ENCODE data around the gene EGFLAM. TPM values are rescaled to one million over a fixed set of nuclear protein-coding genes. Genes with fewer than 3 reads are reported as not detected.
A peak's percentile ranks its signal among the peaks of the same experiment; 100 is the strongest.

The EGFLAM gene
- total RNA-seq, 1 experiment from 2014 or later, result not detected

DNA sequence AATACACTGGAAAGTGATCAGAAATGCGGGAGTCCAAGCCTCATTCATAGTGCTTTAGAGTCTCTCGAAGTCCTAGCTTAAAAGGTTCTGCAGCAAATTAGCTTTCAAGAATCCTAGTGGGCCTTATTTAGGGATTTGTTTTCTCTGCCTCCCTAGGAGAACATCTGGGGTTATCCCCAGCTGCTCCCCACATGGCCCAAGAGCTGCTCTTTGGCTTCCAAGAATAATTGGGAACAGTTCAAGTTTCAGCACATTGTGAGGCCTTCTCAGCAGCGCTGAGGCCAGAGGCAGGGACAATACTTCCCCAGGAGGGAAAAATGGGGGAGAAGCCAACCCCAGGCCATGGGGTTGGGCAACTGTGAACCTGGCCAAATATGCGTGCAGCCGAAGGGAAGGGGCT is 189.4 kb downstream of the EGFLAM start:
- no peak for DNase-seq (ENCODE audit: low read depth)

DNA sequence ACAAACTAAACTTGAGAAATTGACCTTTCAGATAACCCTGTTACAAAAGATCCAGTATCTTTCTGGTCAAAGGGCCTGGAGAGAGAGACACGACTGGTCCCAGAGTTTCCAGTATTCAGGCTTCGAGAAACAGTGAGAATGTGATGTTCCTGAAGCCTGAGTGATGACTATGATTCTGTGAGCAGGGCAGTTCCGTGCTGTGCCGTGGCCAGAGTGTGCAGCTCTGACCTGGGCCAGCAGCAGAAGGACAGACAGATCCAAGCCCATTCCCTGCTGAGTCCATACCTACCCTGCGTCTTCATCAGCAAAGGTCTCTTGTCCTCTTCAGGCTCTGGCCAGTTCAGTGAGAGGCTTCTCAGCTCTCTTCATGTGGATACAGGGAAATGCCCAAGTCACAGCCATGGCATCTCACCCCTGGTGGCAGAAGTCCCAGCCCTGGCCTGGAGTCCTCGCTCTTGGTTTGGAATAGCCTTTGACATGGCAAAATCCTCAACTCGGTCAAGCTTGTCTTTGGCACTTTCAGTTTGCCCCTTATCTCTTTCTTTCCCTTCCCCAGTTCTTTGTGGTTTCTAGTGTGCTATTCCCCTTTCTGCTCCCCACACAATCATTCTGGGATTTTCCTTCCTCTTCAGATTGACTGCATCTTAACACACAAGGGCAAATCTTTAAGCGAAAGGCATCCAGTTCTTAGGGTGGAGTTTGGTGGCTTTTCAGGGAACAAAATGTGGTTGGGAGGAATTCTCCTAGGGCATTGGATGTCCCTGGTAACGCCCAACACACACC is 190.4 kb downstream of the EGFLAM start:
- DNase-seq (ENCODE audit: low read depth), result no peak

DNA sequence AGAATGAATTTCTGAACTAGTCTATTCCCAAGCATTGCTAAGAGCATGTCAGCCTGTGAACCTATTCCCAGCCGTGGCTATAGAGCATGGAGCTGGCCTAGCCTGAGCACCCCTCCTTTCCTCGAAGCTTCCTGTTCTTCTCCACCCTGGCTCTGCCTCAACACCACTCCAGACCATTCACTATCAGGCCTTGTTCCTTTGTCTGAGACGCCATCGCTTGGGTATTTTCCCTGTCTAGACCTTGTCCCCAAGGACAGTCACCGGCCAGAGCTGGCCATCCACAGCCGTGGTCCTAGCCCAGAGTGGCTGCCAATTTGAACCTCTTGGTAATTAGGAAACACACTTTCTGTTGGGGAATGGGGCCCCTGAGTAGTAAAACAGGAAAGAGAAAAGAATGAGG is 192.3 kb downstream of the EGFLAM start:
- no peak for DNase-seq (ENCODE audit: low read depth)

DNA sequence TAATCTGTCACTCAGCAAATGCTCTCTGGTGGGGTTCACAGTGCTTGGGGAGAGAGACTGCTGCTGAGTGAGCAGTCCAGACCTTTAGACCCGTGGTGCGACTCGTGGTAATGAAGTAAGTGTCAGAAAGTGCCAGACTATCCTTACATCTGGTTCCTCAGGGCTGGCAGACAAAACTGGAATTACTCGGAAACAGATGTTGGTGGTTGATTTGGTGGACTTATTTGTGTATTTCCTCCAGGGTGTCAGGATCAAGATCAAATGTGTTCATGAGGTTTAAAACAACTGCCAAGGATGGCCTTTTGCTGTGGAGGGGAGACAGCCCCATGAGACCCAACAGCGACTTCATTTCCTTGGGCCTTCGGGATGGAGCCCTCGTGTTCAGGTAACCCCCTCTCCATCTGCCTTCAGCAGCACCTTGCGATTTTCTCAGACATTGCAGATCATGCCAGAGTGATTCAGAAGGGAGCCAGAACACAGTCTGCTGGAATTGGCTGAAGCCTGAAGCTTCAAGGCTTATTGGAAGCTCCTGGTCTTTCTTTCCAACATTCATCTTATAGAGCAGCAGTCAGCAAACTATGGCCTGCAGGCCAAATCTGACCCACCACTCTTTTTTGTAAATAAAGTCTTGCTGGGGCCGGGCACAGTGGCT is 192.8 kb downstream of the EGFLAM start:
- no peak for DNase-seq (ENCODE audit: low read depth)

DNA sequence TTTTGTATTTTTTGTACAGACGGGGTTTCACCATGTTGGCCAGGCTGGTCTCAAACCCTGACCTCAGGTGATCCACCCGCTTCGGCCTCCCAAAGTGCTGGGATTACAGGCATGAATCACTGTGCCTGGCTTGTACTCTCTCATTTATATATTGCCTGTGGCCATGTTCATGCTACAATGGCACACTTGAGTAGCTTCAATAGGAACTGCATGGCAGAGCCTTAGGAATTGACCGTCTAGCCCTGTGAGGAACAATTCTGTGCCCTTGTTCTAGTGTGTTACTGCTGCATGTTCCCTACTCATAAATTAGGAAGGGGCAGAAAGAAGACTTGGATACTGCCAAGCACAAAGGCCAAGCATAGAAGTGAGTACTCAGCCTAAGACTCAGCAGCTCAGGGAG is 193.8 kb downstream of the EGFLAM start:
- DNase-seq (ENCODE audit: low read depth), result peak; percentile 66

DNA sequence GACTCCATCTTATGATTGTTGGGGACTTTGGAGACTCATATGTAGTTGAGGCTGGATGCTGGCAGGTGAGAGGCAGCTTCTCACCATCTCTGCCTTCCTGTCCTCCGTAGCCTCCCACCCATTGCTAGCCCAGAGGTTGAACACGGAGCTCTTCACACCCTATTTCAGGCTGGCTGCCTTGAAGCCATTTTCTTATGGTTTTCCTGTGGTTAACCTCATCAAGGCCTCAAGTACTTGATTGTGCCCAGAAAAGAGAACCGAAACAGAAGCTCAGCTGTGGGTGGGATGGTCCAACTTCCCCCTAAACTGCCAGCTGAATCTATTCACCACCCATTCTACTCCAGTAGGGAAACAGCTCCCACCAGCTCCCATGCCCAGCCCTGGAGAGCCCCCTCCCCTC is 195.1 kb downstream of the EGFLAM start:
- DNase-seq (ENCODE audit: low read depth), result no peak

DNA sequence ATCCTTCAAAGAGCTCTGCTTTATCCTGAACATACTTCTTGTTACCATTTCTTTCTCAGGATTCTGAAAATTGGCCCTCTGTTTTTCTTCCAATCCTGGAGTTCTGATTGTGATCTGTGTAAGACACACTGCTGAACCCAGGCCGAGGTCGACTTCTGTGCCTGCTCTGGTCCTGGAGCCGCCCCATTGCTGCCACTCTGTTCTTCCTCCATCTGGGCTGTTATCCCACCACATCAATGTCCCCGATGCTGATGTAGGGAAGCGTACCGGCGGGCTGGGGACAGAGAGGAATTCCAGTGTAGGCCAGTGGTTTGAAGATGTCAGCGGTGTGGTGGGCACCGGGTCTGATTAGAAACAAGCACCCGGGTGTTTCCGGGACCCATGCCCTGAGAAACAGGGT is 195.6 kb downstream of the EGFLAM start:
- DNase-seq (ENCODE audit: low read depth), result no peak

DNA sequence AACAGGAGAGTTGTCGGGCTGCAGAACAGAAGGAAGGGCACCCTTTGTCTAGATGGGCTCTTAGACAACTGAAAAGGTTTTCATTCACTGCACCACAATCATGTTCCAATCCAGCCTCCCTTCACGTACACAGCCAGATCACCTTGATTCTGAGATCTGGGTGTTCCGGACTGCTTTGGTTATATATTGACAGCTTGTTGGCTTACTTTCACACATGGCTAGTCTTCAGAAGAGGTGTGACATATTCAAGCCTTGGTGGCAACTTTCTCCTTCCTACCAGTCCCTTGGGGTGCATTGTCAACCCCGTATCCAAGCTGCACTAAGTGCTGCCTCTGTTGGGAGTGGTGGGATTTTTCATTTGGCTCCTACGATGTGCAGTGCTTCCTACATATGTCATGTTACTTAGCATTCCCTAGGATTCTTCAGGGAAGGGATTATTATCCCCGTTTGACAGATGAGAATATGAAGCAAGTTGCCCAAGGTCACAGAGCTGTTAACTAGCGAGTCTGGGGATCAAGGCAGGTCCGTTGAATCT is 197.5 kb downstream of the EGFLAM start:
- DNase-seq (ENCODE audit: low read depth), result no peak

DNA sequence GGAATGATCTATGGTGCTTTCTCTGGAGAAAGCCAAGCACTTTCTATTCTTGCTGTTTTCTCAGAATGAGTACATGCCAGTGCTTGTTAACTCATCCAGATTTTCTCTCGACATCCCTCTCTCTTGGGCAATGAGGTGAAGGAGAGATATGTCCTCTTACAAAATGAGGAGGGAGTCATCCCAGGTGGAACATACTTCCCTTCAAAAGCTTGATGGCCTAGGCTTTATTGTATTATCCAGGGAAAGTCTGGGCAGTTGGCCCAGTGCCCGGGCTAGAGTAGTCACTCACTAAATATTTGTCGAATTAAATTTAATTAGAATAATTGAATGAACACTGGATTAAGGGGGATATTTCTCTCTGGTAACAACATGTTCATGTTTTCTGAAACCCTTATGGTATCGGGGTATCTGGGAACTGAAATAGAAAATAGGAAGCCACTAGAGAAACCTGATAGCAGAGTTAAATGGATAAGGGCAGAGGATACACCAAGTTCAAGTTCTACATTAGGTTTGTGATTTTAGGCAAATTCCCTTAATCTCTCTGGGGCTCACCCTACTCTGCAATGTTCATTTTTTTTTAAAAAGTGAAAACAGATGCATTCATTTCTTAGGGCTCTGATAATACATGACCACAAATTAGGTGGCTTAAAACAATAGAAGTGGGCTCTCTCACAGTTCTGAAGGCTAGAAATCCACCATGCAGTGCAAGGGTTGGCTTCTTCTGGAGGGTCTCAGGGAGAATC is 198.5 kb downstream of the EGFLAM start:
- DNase-seq (ENCODE audit: low read depth), result no peak

DNA sequence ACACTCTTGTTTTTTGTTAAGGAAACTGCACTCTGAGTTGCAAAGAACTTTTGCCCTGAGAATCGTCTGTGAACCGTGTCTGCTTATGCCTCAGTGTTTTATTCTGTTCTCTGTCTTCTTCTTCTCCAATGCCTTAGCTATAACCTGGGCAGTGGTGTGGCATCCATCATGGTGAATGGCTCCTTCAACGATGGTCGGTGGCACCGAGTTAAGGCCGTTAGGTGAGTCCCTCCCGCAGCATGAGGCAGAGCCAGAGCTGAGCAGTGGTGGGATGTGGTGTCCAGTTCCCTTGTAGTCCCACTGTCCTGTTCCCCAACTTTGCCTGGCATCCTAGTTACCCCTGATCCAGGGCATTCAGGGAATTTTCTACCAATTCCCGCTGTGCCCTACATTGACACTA is 199.8 kb downstream of the EGFLAM start:
- no peak for DNase-seq (ENCODE audit: low read depth)

DNA sequence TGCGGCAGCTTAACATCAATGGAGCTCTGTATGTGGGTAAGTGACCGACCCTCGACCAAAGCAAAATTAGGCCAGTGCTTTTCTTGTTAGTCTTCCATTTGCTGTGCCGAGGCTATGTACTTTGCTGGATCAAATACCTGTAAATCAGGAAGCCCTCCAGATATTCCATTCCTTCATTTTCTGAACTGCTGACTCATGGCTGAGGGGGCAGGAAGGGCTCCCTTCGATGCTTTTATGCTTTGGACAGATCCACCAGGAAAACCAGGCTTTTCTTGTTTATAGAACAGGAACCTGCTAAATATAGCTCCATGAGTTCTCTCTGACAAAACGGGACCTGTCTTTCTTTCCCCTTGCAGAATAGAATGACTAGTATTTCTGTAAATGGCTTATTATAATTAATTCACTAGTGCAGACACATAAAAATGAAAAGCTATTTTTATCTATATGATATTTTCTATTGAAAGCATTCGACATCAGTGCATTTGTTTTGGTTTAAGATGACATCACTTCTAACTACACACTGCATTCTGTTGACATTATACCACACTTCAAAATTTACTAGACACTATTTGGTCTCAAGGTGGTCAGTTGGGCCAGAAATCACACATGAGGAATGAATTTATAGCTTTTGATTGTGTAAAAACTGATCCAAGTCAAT is 204.7 kb downstream of the EGFLAM start:
- peak; percentile 66 for DNase-seq (ENCODE audit: low read depth)

DNA sequence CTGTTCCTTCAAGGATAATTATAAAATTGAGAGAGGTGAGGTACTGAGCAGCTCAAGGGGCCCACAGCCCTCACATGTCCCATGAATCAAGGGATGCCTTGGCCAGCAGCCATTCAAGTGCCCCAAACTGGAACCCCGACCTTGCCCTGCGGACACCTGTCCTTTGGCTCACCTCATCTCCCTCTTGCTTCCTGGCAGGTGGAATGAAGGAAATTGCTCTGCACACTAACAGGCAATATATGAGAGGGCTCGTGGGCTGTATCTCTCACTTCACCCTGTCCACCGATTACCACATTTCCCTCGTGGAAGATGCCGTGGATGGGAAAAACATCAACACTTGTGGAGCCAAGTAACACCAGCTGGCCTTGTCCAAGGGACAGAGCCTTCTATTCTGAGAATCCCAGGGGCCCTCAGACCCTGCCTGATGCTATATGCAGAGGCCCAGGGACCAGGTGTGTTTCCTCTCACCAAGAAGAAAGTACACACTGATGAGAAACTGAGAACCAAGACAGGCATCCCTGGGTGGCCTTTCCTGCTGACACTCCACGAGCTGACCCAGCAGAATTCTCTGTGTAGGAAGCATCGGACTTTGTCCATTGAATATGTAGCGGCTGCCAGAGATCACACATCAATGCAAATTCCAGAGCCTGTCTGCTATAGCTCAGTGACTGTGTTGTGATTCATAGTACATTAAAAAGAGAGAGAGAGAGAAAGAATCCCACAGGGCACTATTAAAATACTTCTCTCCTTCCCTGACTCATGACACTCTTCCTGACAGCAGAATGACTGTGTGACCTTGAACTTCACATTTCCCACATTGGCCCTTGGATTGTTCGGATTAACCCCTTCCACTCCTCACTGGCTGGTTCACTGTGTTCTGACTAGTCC is 205.5 kb downstream of the EGFLAM start:
- peak; percentile 97 for DNase-seq (ENCODE audit: low read depth)

DNA sequence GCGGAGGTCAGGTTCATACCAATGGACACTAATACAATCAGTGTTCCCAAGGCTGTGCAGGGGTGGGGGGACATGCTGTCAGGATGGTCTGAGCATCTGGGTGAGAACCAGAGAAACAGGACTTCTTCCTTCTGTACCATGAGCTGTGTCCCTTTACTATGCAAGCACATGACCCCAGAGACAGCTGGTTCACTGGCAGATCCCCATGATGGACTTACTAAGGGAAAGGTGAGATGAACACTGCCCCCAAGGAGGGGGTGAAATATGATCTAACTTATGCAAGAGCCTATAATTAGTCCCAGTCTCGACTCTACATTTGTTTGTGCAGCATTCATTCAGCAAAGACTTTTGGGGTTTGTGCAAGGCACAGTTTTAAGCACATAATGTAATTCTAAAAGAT is 206.7 kb downstream of the EGFLAM start:
- peak; percentile 57 for DNase-seq (ENCODE audit: low read depth)

DNA sequence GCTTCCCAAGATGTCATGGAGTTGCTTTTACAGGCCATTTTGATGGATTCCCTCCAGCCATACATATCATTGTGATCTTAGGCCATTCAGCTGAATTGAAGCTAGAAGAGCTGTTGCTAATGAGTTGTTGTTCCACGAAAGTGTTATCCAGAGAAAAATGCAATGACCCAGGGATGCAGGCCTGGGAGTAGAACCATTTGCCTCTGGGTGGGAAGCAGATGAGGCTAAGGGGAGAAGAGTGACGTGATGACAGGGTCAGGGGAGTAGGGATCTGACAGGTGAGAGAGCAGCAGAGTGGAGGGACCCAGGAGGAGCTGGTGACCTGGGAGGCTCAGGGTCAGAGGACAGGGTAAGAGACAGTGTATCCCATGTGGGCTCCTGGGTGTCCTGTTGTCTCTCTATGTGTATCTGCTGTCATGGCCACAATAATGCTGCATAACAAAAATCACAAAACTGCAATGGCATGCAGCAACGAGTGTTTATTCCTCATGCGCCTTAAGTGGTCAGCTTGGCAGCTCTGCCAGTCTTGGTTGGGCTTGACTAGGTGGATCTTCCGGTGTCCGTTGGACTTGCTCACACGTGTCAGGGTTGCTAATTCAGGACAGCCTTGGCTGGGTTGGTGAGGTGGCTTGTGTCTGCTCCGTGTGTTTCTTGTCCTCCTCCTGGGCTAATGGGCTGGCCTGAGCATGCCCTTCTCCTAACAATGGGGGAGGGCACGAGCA is 207.5 kb downstream of the EGFLAM start:
- DNase-seq (ENCODE audit: low read depth), result peak; percentile 38

DNA sequence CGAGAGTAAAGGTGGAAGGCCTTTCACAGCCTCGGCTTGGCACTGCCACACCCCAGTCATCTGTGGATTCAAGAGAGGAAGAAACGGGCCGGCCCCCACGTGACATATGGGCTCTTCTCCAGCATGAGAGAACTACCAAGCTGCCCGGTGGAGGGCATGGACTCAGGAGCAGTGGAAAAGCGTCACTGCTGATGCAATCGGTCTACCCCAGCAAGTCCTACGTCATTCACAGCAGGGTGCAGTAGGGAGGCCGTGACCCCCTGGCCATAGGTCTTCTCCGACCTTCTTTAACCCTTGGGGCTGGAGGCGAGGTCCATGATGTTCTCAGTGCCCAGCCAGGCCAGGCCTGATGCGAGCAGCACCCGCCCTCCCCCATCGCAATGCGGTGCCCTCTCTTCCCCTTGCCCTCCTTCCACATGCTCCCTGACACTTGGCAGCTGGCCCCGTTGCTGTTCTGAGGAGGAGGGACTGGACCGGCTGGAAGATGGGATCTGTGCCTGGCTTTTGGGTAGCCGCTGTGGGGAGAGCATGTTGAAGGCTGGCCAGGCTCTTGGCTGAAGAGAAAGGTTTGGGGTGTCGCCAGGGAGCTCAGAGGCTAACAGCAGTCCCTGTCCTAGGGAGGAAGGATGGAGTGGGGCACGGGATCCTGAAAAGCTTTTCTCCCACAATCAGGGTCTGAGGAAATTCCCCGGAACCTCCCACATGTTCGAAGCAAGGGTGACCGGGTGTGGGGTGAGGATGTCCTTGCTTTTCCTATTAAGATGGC is 208.2 kb downstream of the EGFLAM start:
- peak; percentile 24 for DNase-seq (ENCODE audit: low read depth)

DNA sequence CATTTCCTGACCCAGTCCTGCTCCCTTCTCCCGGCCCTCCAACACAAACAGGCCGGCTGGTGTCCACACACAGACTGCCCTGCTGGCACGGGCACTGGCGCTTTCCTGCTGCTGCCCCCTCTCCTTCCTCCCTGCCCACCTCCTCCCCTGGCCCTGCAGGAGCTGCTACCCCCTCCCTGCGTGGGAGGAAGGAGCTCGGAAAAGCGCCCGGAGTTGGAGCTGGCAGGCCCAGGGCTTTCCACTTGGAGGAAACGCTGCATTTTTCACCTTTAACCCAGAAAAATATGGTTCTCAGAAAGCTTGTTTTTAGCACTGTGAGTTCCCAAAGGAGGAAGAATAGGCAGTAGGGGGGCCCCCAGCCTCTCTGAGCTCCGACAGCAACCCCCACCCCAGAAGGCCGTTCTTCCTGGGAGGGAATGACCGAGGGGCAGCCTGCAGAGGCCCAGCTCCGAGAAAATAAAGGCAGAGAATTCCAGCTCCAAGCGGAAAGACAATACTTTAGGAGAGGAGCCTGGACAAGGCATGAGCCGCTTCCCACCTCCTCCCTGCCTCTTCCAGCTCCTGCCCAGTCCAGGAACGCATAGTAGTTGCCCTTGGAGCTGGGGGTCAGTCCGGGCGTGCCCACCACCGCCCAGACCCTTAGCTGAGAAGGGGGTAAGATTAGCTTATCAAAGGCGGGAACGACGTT is 209.1 kb downstream of the EGFLAM start:
- DNase-seq (ENCODE audit: low read depth), result peak; percentile 42

DNA sequence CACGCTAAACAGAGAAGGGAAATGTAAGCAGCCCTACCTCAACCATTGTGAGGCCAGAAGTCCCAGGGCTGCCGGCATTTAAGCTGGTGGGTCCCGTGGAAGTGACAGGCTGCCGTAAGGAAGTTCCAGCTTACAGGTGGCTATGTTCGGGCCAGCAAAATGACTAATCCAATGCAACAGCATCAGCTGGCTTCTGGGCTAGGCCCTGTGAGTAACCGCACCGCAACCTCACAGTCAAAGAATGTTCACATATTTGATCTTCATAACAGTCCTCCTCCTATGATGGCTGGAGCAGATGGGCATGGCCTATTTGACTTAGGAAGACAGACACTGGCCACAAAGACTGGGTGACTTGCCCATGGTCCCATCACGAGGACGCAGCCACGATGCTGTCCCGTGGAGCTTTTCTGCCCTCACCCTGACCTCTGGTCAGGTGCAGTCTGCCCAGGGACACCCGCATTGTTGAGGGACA is 209.9 kb downstream of the EGFLAM start:
- peak; percentile 97 for DNase-seq (ENCODE audit: low read depth)

DNA sequence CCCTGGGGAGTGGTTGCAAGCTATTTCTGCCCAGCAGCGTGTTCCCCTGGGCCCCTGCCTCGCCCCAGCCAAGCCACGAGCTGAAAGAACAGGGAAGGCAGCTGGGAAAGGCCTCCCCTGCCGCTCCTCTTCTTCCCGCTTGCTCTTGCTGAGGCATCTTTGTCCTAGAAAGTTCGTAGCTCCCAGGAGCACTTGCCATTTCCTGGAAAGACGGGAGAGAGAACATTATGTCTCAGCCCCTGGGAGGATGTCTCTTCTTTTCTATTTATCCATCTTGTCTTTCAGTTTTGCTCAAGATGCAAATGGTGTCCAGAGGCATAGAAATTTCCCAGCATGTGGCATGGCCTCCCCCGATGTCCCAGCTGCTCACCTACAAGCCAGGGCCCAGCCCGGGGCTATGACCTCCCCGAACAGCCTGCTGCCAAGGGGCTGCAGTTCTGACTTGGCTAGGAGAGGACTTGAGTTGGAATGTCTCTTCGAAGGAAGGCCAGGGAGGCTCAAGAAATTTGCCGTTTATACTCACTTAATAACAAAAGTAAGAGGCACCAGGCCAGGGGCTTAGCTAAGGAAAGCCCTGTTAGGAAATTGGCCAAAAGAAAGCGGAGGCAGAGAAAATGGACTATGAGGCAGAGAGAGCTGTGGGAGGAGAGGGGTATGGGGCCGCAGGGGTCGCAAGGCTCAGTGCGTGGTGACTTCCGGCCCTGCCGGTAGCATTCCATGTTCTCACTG is 210.8 kb downstream of the EGFLAM start:
- no peak for DNase-seq (ENCODE audit: low read depth)
